NCI-H446 treated with DMSO at 0.1 percent for 48 hours (cell line): Measurements from ENCODE around the gene CACNA2D1.

Experiments used
- DNase-seq: peaks from one replicate; lab custom pipeline; 2025; lab: John Stamatoyannopoulos, UW

Gene CACNA2D1

GRCh38 chr7:82343716-82344115 lies 99.9 kb downstream of the CACNA2D1 start:
- no peak for DNase-seq

- DNase-seq: no peak
These were observed 103.6 kb downstream of the CACNA2D1 start for GRCh38 chr7:82339958-82340357.

GRCh38 chr7:82335927-82336326 lies 107.7 kb downstream of the CACNA2D1 start:
- DNase-seq: peak; percentile 97

- DNase-seq: no peak
These were observed 108.6 kb downstream of the CACNA2D1 start for GRCh38 chr7:82335001-82335400.

GRCh38 chr7:82331234-82331633 lies 112.3 kb downstream of the CACNA2D1 start:
- DNase-seq: no peak

- DNase-seq: no peak
These were observed 112.8 kb downstream of the CACNA2D1 start for GRCh38 chr7:82330706-82331215.

GRCh38 chr7:82327898-82328297 lies 115.7 kb downstream of the CACNA2D1 start:
- no peak for DNase-seq

- DNase-seq: no peak
These were observed 118.2 kb downstream of the CACNA2D1 start for GRCh38 chr7:82325416-82325815.

- no peak for DNase-seq
These were observed 119.8 kb downstream of the CACNA2D1 start for GRCh38 chr7:82323806-82324205.

- DNase-seq: peak; percentile 95
These were observed 123.9 kb downstream of the CACNA2D1 start for GRCh38 chr7:82319674-82320118.

GRCh38 chr7:82318786-82319185 lies 124.8 kb downstream of the CACNA2D1 start:
- DNase-seq: no peak

- DNase-seq: no peak
These were observed 125.8 kb downstream of the CACNA2D1 start for GRCh38 chr7:82317760-82318159.

GRCh38 chr7:82317257-82317721 lies 126.3 kb downstream of the CACNA2D1 start:
- no peak for DNase-seq

- DNase-seq: no peak
These were observed 130.3 kb downstream of the CACNA2D1 start for GRCh38 chr7:82313269-82313668.

- no peak for DNase-seq
These were observed 130.9 kb downstream of the CACNA2D1 start for GRCh38 chr7:82312646-82313045.

- DNase-seq: no peak
These were observed 138.1 kb downstream of the CACNA2D1 start for GRCh38 chr7:82305347-82306005.

GRCh38 chr7:82294865-82295264 lies 148.7 kb downstream of the CACNA2D1 start:
- no peak for DNase-seq

GRCh38 chr7:82294382-82294784 lies 149.2 kb downstream of the CACNA2D1 start:
- no peak for DNase-seq

GRCh38 chr7:82293467-82293866 lies 150.1 kb downstream of the CACNA2D1 start:
- no peak for DNase-seq

- DNase-seq: no peak
These were observed 151.6 kb downstream of the CACNA2D1 start for GRCh38 chr7:82291931-82292330.

GRCh38 chr7:82289889-82290288 lies 153.7 kb downstream of the CACNA2D1 start:
- DNase-seq: no peak

- no peak for DNase-seq
These were observed 154.4 kb downstream of the CACNA2D1 start for GRCh38 chr7:82289152-82289535.

GRCh38 chr7:82286798-82287140 lies 156.8 kb downstream of the CACNA2D1 start:
- DNase-seq: no peak
